Duodenal mucosa (tissue), 2 donors: ENCODE measurements around the gene HSPA12B.

ENCODE experiments used
- H3K27ac ChIP-seq: one replicate; pipeline ENCODE4 v1.7.0; 2013; ENCODE audit warnings: low read depth, low read length
- H3K27me3 ChIP-seq, 2 donors: one replicate each; pipeline ENCODE4 v1.7.0; 2013; ENCODE audit warnings: low read length in 2 of 2, control low read depth in 1 of 2; ENCODE audit not compliant: insufficient read depth in 2 of 2, control insufficient read depth in 1 of 2
- H3K36me3 ChIP-seq, 2 donors: one replicate each; pipeline ENCODE4 v1.7.0; 2013; ENCODE audit warnings: low read length in 2 of 2, control low read depth in 1 of 2; ENCODE audit not compliant: insufficient read depth in 2 of 2, control insufficient read depth in 1 of 2
- H3K4me1 ChIP-seq, 2 donors: one replicate each; pipeline ENCODE4 v1.7.0; 2013; ENCODE audit warnings: low read length in 2 of 2, control low read depth in 1 of 2; ENCODE audit not compliant: insufficient read depth in 2 of 2, control insufficient read depth in 1 of 2
- H3K4me3 ChIP-seq, 2 donors: one replicate each; pipeline ENCODE4 v1.7.0; 2013; ENCODE audit warnings: low read length in 2 of 2, low read depth in 1 of 2
- H3K9ac ChIP-seq, 2 donors: one replicate each; pipeline ENCODE4 v1.7.0; 2013; ENCODE audit warnings: low read length in 2 of 2, low read depth in 1 of 2
- H3K9me3 ChIP-seq, 2 donors: one replicate each; pipeline ENCODE4 v1.7.0; 2013; ENCODE audit warnings: low read length in 2 of 2, control low read depth in 1 of 2; ENCODE audit not compliant: control insufficient read depth in 1 of 2

Gene HSPA12B

DNA sequence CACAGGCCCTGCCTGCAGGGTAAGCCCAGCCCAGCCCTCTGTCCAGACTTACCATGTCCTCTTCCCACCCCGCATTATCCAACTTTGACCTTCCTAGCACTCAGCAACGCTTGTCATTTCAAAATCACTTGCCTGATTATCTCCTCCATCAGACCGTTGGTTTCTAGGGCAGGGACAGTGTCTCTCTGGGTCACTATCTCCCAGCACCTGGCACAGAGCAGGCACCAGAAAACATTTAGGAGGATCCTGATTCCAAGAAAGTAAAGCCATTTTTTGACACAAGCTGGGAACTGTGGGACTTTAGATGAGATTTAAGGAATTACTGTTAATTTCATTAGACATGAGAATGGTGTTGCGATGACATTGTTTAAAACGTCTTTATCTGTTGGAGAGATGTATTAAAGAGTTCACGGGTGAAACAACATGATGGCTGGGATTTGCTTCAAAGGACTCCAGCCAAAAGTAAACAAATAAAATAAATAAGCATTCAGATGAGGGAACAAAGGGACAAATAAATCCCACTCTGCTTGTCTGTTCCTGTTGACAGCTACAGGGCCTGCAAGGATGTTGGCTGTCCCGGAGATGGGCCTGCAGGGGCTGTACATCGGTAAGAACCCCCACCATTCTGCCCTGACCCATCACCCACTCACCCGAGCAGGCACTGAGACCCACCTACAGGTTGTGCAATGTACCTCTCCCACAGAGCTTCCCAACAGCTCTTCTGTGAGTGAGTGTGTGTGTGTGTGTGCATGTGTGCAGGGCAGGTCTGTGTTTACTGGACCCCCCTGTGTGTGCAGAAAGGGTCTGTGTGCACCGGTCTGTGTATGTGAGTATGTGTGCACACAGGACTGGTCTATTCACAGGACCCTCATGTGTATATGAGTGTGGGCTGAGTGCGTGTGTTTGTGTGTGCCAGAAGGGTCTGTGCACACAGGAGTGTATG lies 5.9 kb downstream of the HSPA12B start:
- H3K9me3 ChIP-seq = no peaks in the 10 kb centered on the region
- H3K4me3 ChIP-seq = no peak overlapping the region
- H3K36me3 ChIP-seq = no peaks in the 10 kb centered on the region
- peaks cover 23 to 26% of the 10 kb centered on the region in 2 donors for H3K4me1 ChIP-seq
- H3K27ac ChIP-seq = no peak overlapping the region
- H3K27me3 ChIP-seq = peaks cover under 1% of the 10 kb centered on the region in 2 donors
- H3K9ac ChIP-seq = no peak overlapping the region

DNA sequence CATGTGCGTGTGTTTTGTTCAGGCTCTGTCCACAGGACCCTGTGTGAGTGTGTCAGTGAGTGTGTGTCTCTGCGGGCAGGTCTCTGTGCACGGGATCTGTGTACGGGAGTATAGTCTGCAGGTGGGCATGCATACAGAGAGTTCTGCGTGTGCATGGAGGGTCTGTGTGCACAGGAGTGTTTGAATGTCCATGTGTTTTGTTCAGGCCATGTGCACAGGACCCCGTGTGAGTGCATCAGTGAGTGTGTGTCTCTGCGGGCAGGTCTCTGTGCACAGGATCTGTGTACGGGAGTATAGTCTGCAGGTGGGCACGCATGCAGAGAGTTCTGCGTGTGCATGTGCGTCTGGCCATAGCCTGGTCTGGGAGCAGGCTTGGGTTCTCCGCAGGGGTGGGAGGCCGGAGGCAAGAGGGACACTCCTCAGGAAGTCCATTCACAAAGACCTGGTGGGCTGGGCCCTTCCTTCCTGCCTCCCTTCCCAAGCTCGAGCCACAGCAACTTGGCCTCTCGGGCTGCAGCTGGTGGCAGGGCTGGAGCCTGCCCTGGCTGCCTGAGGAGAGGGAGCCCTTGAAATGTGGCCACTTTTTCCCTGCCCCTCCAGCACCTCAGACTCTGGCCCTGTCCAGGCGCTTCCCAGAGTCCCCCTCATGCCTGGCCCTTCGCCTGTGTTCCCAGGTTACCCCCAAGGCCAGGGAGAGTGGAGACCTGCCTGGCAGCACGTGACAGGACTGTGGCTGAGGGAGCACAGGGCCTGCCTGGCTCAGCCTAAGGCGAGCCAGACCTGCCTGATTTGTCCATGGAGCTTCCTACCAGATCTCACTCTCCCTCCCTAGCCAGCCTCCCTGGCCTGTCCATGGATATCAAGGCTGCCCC lies 6.8 kb downstream of the HSPA12B start:
- Histone ChIP-seq H3K4me1 (peaks cover 20% of the 10 kb centered on the region in 2 donors), H3K36me3 (no peaks in the 10 kb centered on the region), H3K9me3 (no peaks in the 10 kb centered on the region), H3K4me3 (no peak overlapping the region), H3K27me3 (no peaks in the 10 kb centered on the region), H3K27ac (peak overlapping the region; percentile 10), H3K9ac (no peak overlapping the region)

DNA sequence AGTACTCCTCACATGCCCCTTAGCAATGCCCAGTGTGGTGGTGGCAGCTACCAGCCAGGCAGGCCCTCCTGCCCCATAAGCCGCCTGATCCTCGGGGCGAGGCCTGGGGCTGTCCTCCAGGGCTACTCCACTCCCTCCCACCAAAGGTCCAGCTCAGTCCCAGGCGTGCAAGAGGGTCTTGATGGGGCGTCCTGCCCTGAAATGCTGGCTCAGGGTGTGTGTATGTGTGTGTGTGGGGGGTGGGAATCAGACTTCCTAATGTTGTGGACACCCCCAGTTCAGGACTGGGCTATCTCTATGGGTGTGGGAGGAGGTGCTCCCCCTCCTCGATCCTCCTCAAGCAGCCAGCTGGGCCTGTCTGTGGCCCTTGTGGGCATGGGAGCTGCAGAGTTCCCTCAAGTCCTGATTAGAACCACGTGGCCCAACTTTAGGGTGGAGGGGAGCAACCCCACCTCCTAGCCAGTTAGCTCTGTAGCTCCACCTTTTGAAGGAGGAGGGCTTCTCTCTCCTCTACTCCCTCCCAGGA lies 7.5 kb downstream of the HSPA12B start:
- Histone ChIP-seq H3K9me3 (no peaks in the 10 kb centered on the region), H3K4me3 (no peak overlapping the region), H3K27me3 (no peaks in the 10 kb centered on the region), H3K4me1 (peaks cover 14 to 20% of the 10 kb centered on the region in 2 donors), H3K27ac (peak overlapping the region; percentile 10), H3K36me3 (no peaks in the 10 kb centered on the region), H3K9ac (no peak overlapping the region)

DNA sequence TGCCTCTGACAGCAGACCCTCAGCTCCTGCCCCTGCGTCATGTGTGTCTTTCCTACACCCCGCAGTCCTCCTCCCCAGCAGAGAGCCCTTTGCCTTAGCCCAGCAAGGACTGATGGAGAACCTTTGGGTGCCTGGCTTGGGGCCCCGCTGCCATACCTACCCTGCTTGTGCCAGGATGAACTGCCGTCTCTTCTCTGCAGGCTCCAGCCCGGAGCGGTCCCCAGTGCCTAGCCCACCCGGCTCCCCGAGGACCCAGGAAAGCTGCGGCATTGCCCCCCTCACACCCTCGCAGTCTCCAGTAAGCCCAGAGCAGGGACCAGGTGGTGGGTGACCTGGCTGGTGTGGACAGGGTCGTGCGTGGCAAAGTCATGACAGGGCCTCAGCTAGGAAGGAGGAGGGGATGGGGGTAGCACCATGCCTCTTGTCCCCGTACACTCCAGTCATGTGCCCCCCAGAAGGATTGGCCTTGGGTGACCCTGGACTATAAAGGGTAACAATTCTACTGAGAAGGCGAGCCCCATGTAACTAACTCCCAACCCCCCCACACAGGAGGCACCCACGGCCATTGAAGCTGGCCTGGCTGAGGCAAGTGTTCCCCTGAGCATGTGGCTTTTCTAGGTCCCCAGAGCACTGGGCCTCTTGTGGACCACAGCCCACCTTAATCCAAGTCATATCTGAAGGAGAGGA lies 8.3 kb downstream of the HSPA12B start:
- Histone ChIP-seq H3K9me3 (no peaks in the 10 kb centered on the region), H3K4me1 (peaks cover 6 to 17% of the 10 kb centered on the region in 2 donors), H3K36me3 (no peaks in the 10 kb centered on the region), H3K27me3 (no peaks in the 10 kb centered on the region), H3K9ac (no peak overlapping the region), H3K27ac (no peak overlapping the region), H3K4me3 (no peak overlapping the region)

DNA sequence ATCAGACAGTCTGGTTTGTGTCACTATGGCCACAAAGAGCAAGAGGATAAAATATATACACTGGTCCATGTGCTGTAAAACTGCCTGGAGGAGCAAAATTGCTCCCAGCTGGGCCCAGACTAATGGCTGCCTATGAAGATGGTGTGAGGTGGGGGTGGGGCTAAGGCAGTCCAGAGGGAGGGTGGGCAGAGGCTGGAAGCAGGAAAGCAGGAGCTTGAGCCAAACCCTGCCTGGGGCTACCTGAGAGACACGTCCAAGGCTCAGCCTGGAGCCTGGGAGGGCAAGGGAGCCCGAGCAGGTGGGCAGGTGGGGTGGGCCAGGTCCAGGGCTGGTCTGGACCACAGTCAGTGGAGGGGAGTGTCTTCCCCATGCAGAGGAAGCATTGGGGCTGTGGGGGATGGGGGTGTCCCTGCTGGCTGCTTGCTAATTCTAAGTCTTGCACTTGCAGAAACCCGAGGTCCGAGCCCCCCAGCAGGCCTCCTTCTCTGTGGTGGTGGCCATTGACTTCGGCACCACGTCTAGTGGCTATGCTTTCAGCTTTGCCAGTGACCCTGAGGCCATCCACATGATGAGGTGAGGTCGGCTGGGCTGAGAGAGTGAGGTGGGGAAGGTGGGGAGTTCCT lies 9.5 kb downstream of the HSPA12B start:
- Histone ChIP-seq H3K36me3 (no peaks in the 10 kb centered on the region), H3K9me3 (no peaks in the 10 kb centered on the region), H3K4me3 (no peak overlapping the region), H3K4me1 (peaks cover 2 to 12% of the 10 kb centered on the region in 2 donors), H3K27me3 (no peaks in the 10 kb centered on the region), H3K9ac (no peak overlapping the region), H3K27ac (no peak overlapping the region)

DNA sequence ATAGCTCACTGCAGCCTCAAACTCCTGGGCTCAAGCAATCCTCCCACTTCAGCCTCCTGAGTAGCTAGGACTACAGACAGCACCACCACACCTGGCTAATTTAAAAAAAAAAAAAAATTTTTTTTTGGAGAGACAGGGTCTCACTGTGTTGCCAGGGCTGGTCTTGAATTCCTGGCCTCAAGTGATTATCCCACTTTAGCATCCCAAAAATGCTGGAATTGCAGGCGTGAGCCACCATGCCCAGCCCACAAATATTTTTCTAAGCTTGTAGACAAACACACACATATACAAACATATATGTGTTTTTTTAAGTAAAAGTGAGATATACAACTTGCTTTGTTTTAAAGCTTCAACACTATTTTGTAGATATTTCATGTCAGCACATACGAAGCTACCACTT lies 10.8 kb downstream of the HSPA12B start:
- H3K4me1 ChIP-seq = peaks cover 15 to 22% of the 10 kb centered on the region in 2 donors
- H3K27me3 ChIP-seq = no peaks in the 10 kb centered on the region
- H3K9ac ChIP-seq = no peak overlapping the region
- H3K27ac ChIP-seq = no peak overlapping the region
- no peaks in the 10 kb centered on the region for H3K36me3 ChIP-seq
- no peaks in the 10 kb centered on the region for H3K9me3 ChIP-seq
- no peak overlapping the region for H3K4me3 ChIP-seq

DNA sequence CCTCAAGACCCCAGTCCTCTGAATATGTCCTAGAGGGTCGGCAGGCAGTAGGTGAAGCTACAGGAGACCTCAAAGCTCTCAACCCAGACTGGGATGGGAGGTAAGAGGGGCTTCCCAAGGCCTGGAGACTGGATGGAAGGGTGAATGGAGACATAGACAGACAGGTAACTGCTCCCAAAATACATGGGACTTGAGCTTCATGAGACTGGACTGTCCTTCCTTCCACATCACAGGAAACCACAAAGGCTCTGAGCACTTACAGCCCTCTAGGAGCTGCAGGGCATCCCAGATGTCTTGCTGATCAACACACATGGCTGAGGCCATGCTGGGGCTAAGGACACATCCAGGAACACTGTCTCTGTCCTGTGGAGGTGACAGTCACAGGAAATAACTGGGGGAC lies 11.6 kb downstream of the HSPA12B start:
- Histone ChIP-seq H3K27ac (no peak overlapping the region), H3K9ac (no peak overlapping the region), H3K36me3 (no peaks in the 10 kb centered on the region), H3K27me3 (no peaks in the 10 kb centered on the region), H3K4me3 (no peak overlapping the region), H3K9me3 (no peaks in the 10 kb centered on the region), H3K4me1 (peaks cover 21 to 26% of the 10 kb centered on the region in 2 donors)

DNA sequence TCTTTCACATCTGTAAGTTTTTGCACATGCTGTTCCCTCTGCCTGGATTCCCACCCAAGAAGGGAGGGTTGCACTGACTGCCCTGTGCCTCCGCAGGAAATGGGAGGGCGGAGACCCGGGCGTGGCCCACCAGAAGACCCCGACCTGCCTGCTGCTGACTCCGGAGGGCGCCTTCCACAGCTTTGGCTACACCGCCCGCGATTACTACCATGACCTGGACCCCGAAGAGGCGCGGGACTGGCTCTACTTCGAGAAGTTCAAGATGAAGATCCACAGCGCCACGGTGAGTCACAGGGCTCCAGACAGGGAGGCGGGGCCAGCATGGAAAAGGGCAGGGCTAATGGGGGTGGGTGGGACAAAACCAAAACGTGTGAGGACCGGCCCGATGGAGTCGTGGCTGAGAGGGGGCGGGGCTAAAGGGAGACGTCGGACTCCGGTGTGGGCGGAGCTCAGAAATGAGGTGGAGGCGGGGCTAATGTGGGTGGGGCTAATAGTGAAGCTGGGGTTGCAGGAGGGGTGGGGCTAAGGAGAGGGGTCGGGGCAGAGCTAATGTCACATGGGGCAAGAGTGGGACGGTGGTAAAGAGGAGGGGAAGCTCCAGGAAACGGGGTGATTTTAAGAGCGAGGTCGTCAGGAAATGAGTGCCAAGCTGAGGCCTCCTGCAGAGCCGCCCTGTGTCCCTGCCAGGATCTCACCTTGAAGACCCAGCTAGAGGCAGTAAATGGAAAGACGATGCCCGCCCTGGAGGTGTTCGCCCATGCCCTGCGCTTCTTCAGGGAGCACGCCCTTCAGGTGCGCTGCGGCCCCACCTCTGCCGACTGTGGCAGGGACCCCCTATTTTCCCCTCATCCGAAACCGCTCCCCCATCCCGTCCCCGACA lies 12.6 kb downstream of the HSPA12B start:
- Histone ChIP-seq H3K4me1 (peaks cover 24 to 34% of the 10 kb centered on the region in 2 donors), H3K4me3 (peak overlapping the region; percentile 49 to 50), H3K9ac (no peak overlapping the region), H3K27ac (no peak overlapping the region), H3K36me3 (no peaks in the 10 kb centered on the region), H3K9me3 (no peaks in the 10 kb centered on the region), H3K27me3 (no peaks in the 10 kb centered on the region)
